Trophoblast cell (in vitro differentiated cells and primary cell): Measurements from ENCODE around the gene ADPGK. TPM values are rescaled to one million over a fixed set of nuclear protein-coding genes. Genes with fewer than 3 reads are reported as not detected.

Experiments
- DNase-seq, 2 donors: peaks; one replicate each; pipeline ENCODE4 v3.0.0-alpha.2; 2016
- H2AFZ ChIP-seq: 2 replicates; pipeline ENCODE4 v1.6.1; 2013; ENCODE audit warnings: low read length, moderate library complexity, mild to moderate bottlenecking; ENCODE audit not compliant: insufficient read depth, poor library complexity
- H2AK5ac ChIP-seq: 2 replicates; pipeline ENCODE4 v1.6.1; 2013; ENCODE audit warnings: mild to moderate bottlenecking, low read length
- H2BK120ac ChIP-seq: 2 replicates; pipeline ENCODE4 v1.6.1; 2013; ENCODE audit warnings: low read length, mild to moderate bottlenecking, moderate library complexity; ENCODE audit not compliant: insufficient read depth, poor library complexity
- H2BK12ac ChIP-seq: 2 replicates; pipeline ENCODE4 v1.6.1; 2013; ENCODE audit warnings: mild to moderate bottlenecking, low read length, moderate library complexity
- H2BK5ac ChIP-seq: 2 replicates; pipeline ENCODE4 v1.6.1; 2013; ENCODE audit warnings: low read length, low read depth, moderate library complexity, mild to moderate bottlenecking; ENCODE audit not compliant: poor library complexity
- H3K14ac ChIP-seq: 2 replicates; pipeline ENCODE4 v1.6.1; 2013; ENCODE audit warnings: mild to moderate bottlenecking, low read length
- H3K18ac ChIP-seq: 2 replicates; pipeline ENCODE4 v1.6.1; 2013; ENCODE audit warnings: mild to moderate bottlenecking, low read length
- H3K23ac ChIP-seq: 2 replicates; pipeline ENCODE4 v1.6.1; 2013; ENCODE audit warnings: low read length
- H3K27ac ChIP-seq: 2 replicates; pipeline ENCODE4 v1.5.1; 2013; ENCODE audit warnings: low read depth, mild to moderate bottlenecking, inconsistent platforms, low read length, moderate library complexity
- H3K27me3 ChIP-seq: 2 replicates; pipeline ENCODE4 v1.6.1; 2013; ENCODE audit warnings: inconsistent platforms, mild to moderate bottlenecking, low read length, moderate library complexity; ENCODE audit not compliant: insufficient read depth
- H3K36me3 ChIP-seq, 2 experiments: 1 replicate in 1 of 2; 2 replicates in 1 of 2; pipeline ENCODE4 v1.6.1; 2013; ENCODE audit warnings: low read length in 2 of 2, mild to moderate bottlenecking in 2 of 2, moderate library complexity in 1 of 2; ENCODE audit not compliant: insufficient read depth in 2 of 2, control insufficient read depth in 1 of 2
- H3K4ac ChIP-seq: 2 replicates; pipeline ENCODE4 v1.6.1; 2013; ENCODE audit warnings: low read depth, mild to moderate bottlenecking, low read length, moderate library complexity
- H3K4me1 ChIP-seq, 2 experiments: 1 replicate in 1 of 2; 2 replicates in 1 of 2; pipeline ENCODE4 v1.6.1; 2013; ENCODE audit warnings: low read length in 2 of 2, mild to moderate bottlenecking in 2 of 2, moderate library complexity in 1 of 2; ENCODE audit not compliant: insufficient read depth in 2 of 2, control insufficient read depth in 1 of 2
- H3K4me2 ChIP-seq: 2 replicates; pipeline ENCODE4 v1.6.1; 2013; ENCODE audit warnings: inconsistent platforms, mild to moderate bottlenecking, low read length, moderate library complexity
- H3K4me3 ChIP-seq: 2 replicates; pipeline ENCODE4 v1.5.1; 2013; ENCODE audit warnings: mild to moderate bottlenecking, low read depth, low read length, inconsistent platforms
- H3K79me1 ChIP-seq: one replicate; pipeline ENCODE4 v1.6.1; 2013; ENCODE audit warnings: low read length
- H3K79me2 ChIP-seq: 2 replicates; pipeline ENCODE4 v1.6.1; 2013; ENCODE audit warnings: low read length, mild to moderate bottlenecking; ENCODE audit not compliant: control insufficient read depth, insufficient read depth, poor library complexity
- H3K9ac ChIP-seq: 2 replicates; pipeline ENCODE4 v1.6.1; 2013; ENCODE audit warnings: mild to moderate bottlenecking, low read length
- H3K9me3 ChIP-seq: 2 replicates; pipeline ENCODE4 v1.6.1; 2013; ENCODE audit warnings: low read depth, mild to moderate bottlenecking, control low read depth, inconsistent platforms, low read length; ENCODE audit not compliant: insufficient read depth
- H4K12ac ChIP-seq: 2 replicates; pipeline ENCODE4 v1.6.1; 2013; ENCODE audit warnings: low read depth, mild to moderate bottlenecking, low read length, moderate library complexity
- H4K8ac ChIP-seq: 2 replicates; pipeline ENCODE4 v1.6.1; 2013; ENCODE audit warnings: low read depth, mild to moderate bottlenecking, low read length, moderate library complexity
- H4K91ac ChIP-seq: one replicate; pipeline ENCODE4 v1.6.1; 2013; ENCODE audit warnings: low read depth, mild to moderate bottlenecking, low read length, moderate library complexity
- WGBS: extraction: QIAGEN DNeasy Blood & Tissue Kit; methylation state at CpG from one replicate; pipeline ENCODE4 v1.1.7; 2013; ENCODE audit warnings: missing lambda C conversion rate; ENCODE audit not compliant: insufficient read length, insufficient coverage; ENCODE audit errors: extremely low coverage; 5-methylcytosine and 5-hydroxymethylcytosine counted together
- polyA plus RNA-seq: library from polyadenylated mRNA; stranded (reverse); fragments of 200-250 nt; gene quantifications from 2 replicates; pipeline ENCODE4 v1.2.3, GENCODE V29; 2013

The ADPGK gene
- 33.3 and 34.1 TPM in 2 replicates for polyA plus RNA-seq

DNA sequence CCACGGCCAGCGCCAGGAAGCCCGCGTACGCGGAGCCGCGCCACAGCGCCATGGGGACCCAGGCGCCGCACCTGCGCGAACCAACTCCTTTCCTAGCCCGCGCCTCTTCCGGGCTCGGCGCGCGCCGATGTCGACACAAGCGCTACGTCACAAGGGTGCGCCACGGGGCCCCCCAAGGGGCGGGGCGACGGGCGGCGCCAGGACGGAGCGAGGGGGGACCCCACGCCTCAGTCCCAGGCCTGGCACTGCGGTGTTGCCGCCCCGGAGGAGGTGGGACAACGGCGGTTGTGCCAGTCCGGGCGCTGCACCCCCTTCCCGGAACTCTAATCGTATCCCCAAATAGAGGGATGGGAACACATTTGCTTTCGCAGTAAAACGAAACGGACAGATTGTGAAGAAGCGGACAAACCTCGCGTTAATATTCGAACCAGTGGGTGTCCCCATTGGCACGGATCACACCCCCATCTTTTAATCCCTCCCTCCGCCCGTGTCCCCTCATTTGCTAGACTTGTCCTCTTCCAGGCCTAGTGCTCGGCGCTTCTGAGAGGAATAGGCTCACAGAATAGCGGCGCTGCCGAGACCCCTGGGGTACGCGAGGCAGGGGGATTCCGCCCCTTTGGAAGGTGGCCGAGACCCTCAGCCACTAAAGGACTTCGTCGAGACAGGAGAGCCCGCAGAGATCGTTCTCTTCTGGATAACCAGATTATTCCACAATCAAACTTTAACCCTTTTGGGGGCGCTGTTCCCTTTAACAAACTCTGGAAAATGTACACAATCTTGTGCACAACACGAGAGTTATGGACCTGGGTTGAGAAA, at the start of gene ADPGK:
TSS of gene ADPGK (minus strand) at position 119 of the 816 bp plus-strand sequence. CDS start at position 52, 67 bp downstream.
- H3K79me2 ChIP-seq = peaks cover 10% of the 10 kb centered on the region
- peak within 1 kb of the TSS; percentile 80 for H2AFZ ChIP-seq
- peak within 1 kb of the TSS; percentile 87 for H3K14ac ChIP-seq
- H3K27me3 ChIP-seq = no peaks in the 10 kb centered on the region
- peak within 1 kb of the TSS; percentile 37 for H3K27ac ChIP-seq
- H3K9ac ChIP-seq = peak within 1 kb of the TSS; percentile 90
- WGBS = no CpG with 5 or more reads among the region's 68 CpGs
- H2BK5ac ChIP-seq = peak within 1 kb of the TSS; percentile 62
- H2AK5ac ChIP-seq = peak within 1 kb of the TSS; percentile 5
- H3K4ac ChIP-seq = peak within 1 kb of the TSS; percentile 65
- H3K4me1 ChIP-seq = peaks cover 2 to 6% of the 10 kb centered on the region in 2 experiments
- H4K8ac ChIP-seq = peak within 1 kb of the TSS; percentile 93
- peak within 1 kb of the TSS; percentile 96 for H3K4me2 ChIP-seq
- peaks cover 2 to 3% of the 10 kb centered on the region in 2 experiments for H3K36me3 ChIP-seq
- peak within 1 kb of the TSS; percentile 97 for H3K4me3 ChIP-seq
- no peak within 1 kb of the TSS for H2BK12ac ChIP-seq
- H3K18ac ChIP-seq = peak within 1 kb of the TSS; percentile 73
- H3K23ac ChIP-seq = no peak within 1 kb of the TSS
- peak; percentile 80 to 93 for DNase-seq
- peak within 1 kb of the TSS; percentile 63 for H4K12ac ChIP-seq
- H2BK120ac ChIP-seq = peak within 1 kb of the TSS; percentile 67
- H3K9me3 ChIP-seq = no peaks in the 10 kb centered on the region
- peaks cover 8% of the 10 kb centered on the region for H3K79me1 ChIP-seq
- peak within 1 kb of the TSS; percentile 82 for H4K91ac ChIP-seq

- Histone ChIP-seq H2BK5ac (no peak overlapping the region), H3K9ac (no peak overlapping the region), H3K4me3 (no peak overlapping the region), H2BK120ac (no peak overlapping the region), H3K4me2 (no peak overlapping the region), H3K4ac (no peak overlapping the region), H3K27me3 (no peaks in the 10 kb centered on the region), H4K12ac (no peak overlapping the region), H3K27ac (no peak overlapping the region), H3K23ac (no peak overlapping the region), H4K91ac (no peak overlapping the region), H3K79me1 (no peaks in the 10 kb centered on the region), H3K18ac (no peak overlapping the region), H3K9me3 (peaks cover 6% of the 10 kb centered on the region), H3K4me1 (no peaks in the 10 kb centered on the region), H2BK12ac (no peak overlapping the region), H3K79me2 (no peaks in the 10 kb centered on the region), H2AFZ (no peak overlapping the region), H3K36me3 (no peaks in the 10 kb centered on the region), H4K8ac (no peak overlapping the region), H3K14ac (no peak overlapping the region), H2AK5ac (no peak overlapping the region)
- DNase-seq = no peak
Measured at GRCh38 chr15:72827226-72827625, 43.7 kb upstream of the ADPGK start.

DNA sequence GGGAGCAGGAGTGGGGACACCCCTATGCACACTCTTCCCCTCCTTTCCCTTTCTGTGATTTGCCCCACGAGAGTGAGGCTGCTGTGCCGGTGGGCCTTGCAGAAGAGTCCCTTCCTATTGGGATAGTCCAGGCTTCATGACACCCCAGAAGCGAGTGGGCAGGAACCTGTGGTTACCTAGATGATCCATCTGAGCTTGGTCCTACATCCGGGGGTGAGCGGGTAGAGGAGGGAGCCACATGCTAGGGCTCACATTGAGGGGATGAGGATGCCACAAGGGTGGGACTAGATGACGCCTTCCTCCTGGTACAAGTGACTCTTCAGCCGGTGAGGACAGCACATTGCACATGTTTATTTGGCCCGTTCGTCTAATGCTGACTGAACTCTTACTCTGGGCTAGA, 43.1 kb upstream of the ADPGK start:
- Histone ChIP-seq H3K23ac (no peak overlapping the region), H3K79me2 (no peaks in the 10 kb centered on the region), H3K79me1 (no peaks in the 10 kb centered on the region), H3K4ac (no peak overlapping the region), H2AFZ (no peak overlapping the region), H3K27ac (no peak overlapping the region), H2BK5ac (no peak overlapping the region), H4K91ac (no peak overlapping the region), H3K4me3 (no peak overlapping the region), H2BK120ac (no peak overlapping the region), H3K18ac (no peak overlapping the region), H3K4me2 (no peak overlapping the region), H4K8ac (no peak overlapping the region), H4K12ac (no peak overlapping the region), H3K9ac (no peak overlapping the region), H2BK12ac (no peak overlapping the region), H3K4me1 (no peaks in the 10 kb centered on the region), H3K14ac (no peak overlapping the region), H3K9me3 (peaks cover 6% of the 10 kb centered on the region), H3K36me3 (no peaks in the 10 kb centered on the region), H2AK5ac (no peak overlapping the region), H3K27me3 (no peaks in the 10 kb centered on the region)
- WGBS = no CpG with 5 or more reads among the region's 9 CpGs
- DNase-seq = no peak

DNA sequence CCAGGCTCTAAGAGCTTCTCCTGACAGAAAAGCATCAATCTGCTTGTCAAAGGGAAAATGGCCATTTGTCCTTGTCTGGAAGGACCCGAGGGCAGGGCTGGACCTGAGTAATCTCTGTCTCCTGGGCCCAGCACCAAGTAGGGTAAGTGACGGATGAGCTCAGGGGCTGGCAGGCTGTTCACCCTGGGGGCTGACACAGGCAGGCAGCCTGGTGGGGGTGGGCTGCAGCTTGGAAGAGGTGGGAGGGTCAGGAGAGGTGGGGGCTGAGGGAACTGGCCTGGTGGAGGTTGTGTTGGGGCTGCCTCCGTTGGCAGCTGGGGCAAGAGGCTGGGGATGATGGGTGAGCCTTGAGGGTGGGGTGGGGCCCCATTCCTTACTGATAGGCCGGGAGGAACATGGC, 42.3 kb upstream of the ADPGK start:
- H4K8ac ChIP-seq = no peak overlapping the region
- H3K14ac ChIP-seq = no peak overlapping the region
- H3K4ac ChIP-seq = no peak overlapping the region
- no peak overlapping the region for H2BK5ac ChIP-seq
- H2BK120ac ChIP-seq = no peak overlapping the region
- H3K79me1 ChIP-seq = no peaks in the 10 kb centered on the region
- no peak overlapping the region for H3K4me3 ChIP-seq
- no peaks in the 10 kb centered on the region for H3K36me3 ChIP-seq
- no peaks in the 10 kb centered on the region for H3K27me3 ChIP-seq
- no peak overlapping the region for H3K9ac ChIP-seq
- H3K4me2 ChIP-seq = no peak overlapping the region
- peaks cover 6% of the 10 kb centered on the region for H3K9me3 ChIP-seq
- no CpG with 5 or more reads among the region's 4 CpGs for WGBS
- no peaks in the 10 kb centered on the region for H3K4me1 ChIP-seq
- no peak overlapping the region for H4K12ac ChIP-seq
- no peak overlapping the region for H4K91ac ChIP-seq
- H2AK5ac ChIP-seq = no peak overlapping the region
- no peak overlapping the region for H3K27ac ChIP-seq
- no peak overlapping the region for H2AFZ ChIP-seq
- H3K79me2 ChIP-seq = no peaks in the 10 kb centered on the region
- no peak overlapping the region for H3K23ac ChIP-seq
- no peak overlapping the region for H2BK12ac ChIP-seq
- H3K18ac ChIP-seq = no peak overlapping the region
- DNase-seq = no peak
